ENCODE measurements around the gene AKT3. TPM values are rescaled to one million over a fixed set of nuclear protein-coding genes. Genes with fewer than 3 reads are reported as not detected.

The AKT3 gene
- total and polyA plus RNA-seq, 4 donors: 7.1 to 53.1 (median 23.8) TPM

- Histone ChIP-seq H3K9ac (ENCODE audit: insufficient read depth in 1 of 2, low read length in 2 of 2) (no peak overlapping the region), H3K27ac (ENCODE audit: low read depth in 1 of 2, low read length in 1 of 2) (no peak overlapping the region), H3K4me3 (no peak overlapping the region), H3K4me1 (ENCODE audit: control insufficient read depth in 5 of 5, insufficient read depth in 5 of 5, low read length in 5 of 5) (no peaks in the 10 kb centered on the region), H3K36me3 (ENCODE audit: control insufficient read depth in 4 of 4, insufficient read depth in 4 of 4, low read length in 4 of 4) (peaks cover 3 to 10% (median 8%) of the 10 kb centered on the region in 4 donors), H3K27me3 (ENCODE audit: control insufficient read depth in 3 of 3, insufficient read depth in 3 of 3, low read length in 2 of 3) (no peaks in the 10 kb centered on the region), H3K9me3 (ENCODE audit: control insufficient read depth in 4 of 4, insufficient read depth in 3 of 4, low read length in 3 of 4) (peaks cover 0 to 2% (median 2%) of the 10 kb centered on the region in 4 donors)
- DNase-seq (no peak), ATAC-seq (ENCODE audit: insufficient read depth, low FRiP score) (no peak)
- WGBS, 2 donors: 93 to 94% methylated on average over 1 of the region's 1 CpG
- TF ChIP-seq CTCF (IDR thresholded peaks at IDR 0.05; ENCODE audit: control extremely low read depth, extremely low read depth): no peak
Observed at GRCh38 chr1:243558576-243558975, 291.5 kb downstream of the AKT3 start.

GRCh38 chr1:243557866-243558265, 292.2 kb downstream of the AKT3 start:
- peaks cover 3 to 10% (median 8%) of the 10 kb centered on the region in 4 donors for H3K36me3 ChIP-seq (ENCODE audit: control insufficient read depth in 4 of 4, insufficient read depth in 4 of 4, low read length in 4 of 4)
- ATAC-seq (ENCODE audit: insufficient read depth, low FRiP score): no peak
- H3K27ac ChIP-seq (ENCODE audit: low read depth in 1 of 2, low read length in 1 of 2): no peak overlapping the region
- no peak for DNase-seq
- peaks cover 0 to 2% (median 2%) of the 10 kb centered on the region in 4 donors for H3K9me3 ChIP-seq (ENCODE audit: control insufficient read depth in 4 of 4, insufficient read depth in 3 of 4, low read length in 3 of 4)
- no peak overlapping the region for H3K4me3 ChIP-seq
- no peak overlapping the region for H3K9ac ChIP-seq (ENCODE audit: insufficient read depth in 1 of 2, low read length in 2 of 2)
- TF ChIP-seq CTCF (IDR thresholded peaks at IDR 0.05; ENCODE audit: control extremely low read depth, extremely low read depth): no peak
- H3K27me3 ChIP-seq (ENCODE audit: control insufficient read depth in 3 of 3, insufficient read depth in 3 of 3, low read length in 2 of 3): no peaks in the 10 kb centered on the region
- H3K4me1 ChIP-seq (ENCODE audit: control insufficient read depth in 5 of 5, insufficient read depth in 5 of 5, low read length in 5 of 5): no peaks in the 10 kb centered on the region

- Histone ChIP-seq H3K9me3 (ENCODE audit: control insufficient read depth in 4 of 4, insufficient read depth in 3 of 4, low read length in 3 of 4) (no peaks in the 10 kb centered on the region), H3K27me3 (ENCODE audit: control insufficient read depth in 3 of 3, insufficient read depth in 3 of 3, low read length in 2 of 3) (no peaks in the 10 kb centered on the region), H3K4me1 (ENCODE audit: control insufficient read depth in 5 of 5, insufficient read depth in 5 of 5, low read length in 5 of 5) (no peaks in the 10 kb centered on the region), H3K27ac (ENCODE audit: low read depth in 1 of 2, low read length in 1 of 2) (no peak overlapping the region), H3K4me3 (no peak overlapping the region), H3K9ac (ENCODE audit: insufficient read depth in 1 of 2, low read length in 2 of 2) (no peak overlapping the region), H3K36me3 (ENCODE audit: control insufficient read depth in 4 of 4, insufficient read depth in 4 of 4, low read length in 4 of 4) (no peaks in the 10 kb centered on the region)
- DNase-seq: no peak
- no peak for ATAC-seq (ENCODE audit: insufficient read depth, low FRiP score)
- WGBS, 2 donors: 95 to 97% methylated on average over 4 of the region's 4 CpGs
- no peak for TF ChIP-seq CTCF (IDR thresholded peaks at IDR 0.05; ENCODE audit: control extremely low read depth, extremely low read depth)
Observed at GRCh38 chr1:243554686-243555085, 295.4 kb downstream of the AKT3 start.

GRCh38 chr1:243553090-243553489, 297.0 kb downstream of the AKT3 start:
- WGBS, 2 donors: 76 to 88% methylated on average over 2 of the region's 2 CpGs
- no peaks in the 10 kb centered on the region for H3K9me3 ChIP-seq (ENCODE audit: control insufficient read depth in 4 of 4, insufficient read depth in 3 of 4, low read length in 3 of 4)
- no peaks in the 10 kb centered on the region for H3K27me3 ChIP-seq (ENCODE audit: control insufficient read depth in 3 of 3, insufficient read depth in 3 of 3, low read length in 2 of 3)
- no peak overlapping the region for H3K4me3 ChIP-seq
- H3K4me1 ChIP-seq (ENCODE audit: control insufficient read depth in 5 of 5, insufficient read depth in 5 of 5, low read length in 5 of 5): no peaks in the 10 kb centered on the region
- ATAC-seq (ENCODE audit: insufficient read depth, low FRiP score) (no peak), DNase-seq (no peak)
- no peak overlapping the region for H3K9ac ChIP-seq (ENCODE audit: insufficient read depth in 1 of 2, low read length in 2 of 2)
- no peak for TF ChIP-seq CTCF (IDR thresholded peaks at IDR 0.05; ENCODE audit: control extremely low read depth, extremely low read depth)
- H3K27ac ChIP-seq (ENCODE audit: low read depth in 1 of 2, low read length in 1 of 2): no peak overlapping the region
- no peaks in the 10 kb centered on the region for H3K36me3 ChIP-seq (ENCODE audit: control insufficient read depth in 4 of 4, insufficient read depth in 4 of 4, low read length in 4 of 4)
